Prostate gland (tissue), 2 donors: Measurements from ENCODE around the gene STYXL2. TPM values are rescaled to one million over a fixed set of nuclear protein-coding genes. Genes with fewer than 3 reads are reported as not detected.

Source experiments
- DNase-seq: peaks from one replicate; pipeline ENCODE4 v3.0.0-alpha.2; 2019; ENCODE audit warnings: low spot score
- H3K27ac ChIP-seq, 2 donors: fragments of 200-600 bp; sonication (generic); 2 replicates each; pipeline ENCODE4 v1.5.1; 2017 to 2019
- H3K27me3 ChIP-seq: fragments of 200-600 bp; sonication (generic); replicated peaks from 2 replicates; pipeline ENCODE4 v1.5.1; 2019; ENCODE audit not compliant: insufficient read depth
- H3K36me3 ChIP-seq, 2 donors: fragments of 200-600 bp; sonication (generic); 1 replicate in 1 of 2; 2 replicates in 1 of 2; pipeline versions ENCODE4 v1.5.1 to v1.8.1; 2017 to 2019
- H3K4me1 ChIP-seq: fragments of 200-600 bp; sonication (generic); replicated peaks from 2 replicates; pipeline ENCODE4 v1.5.1; 2019
- H3K4me3 ChIP-seq, 2 donors: fragments of 200-600 bp; sonication (generic); 2 replicates each; pipeline ENCODE4 v1.5.1; 2017 to 2019
- H3K9me3 ChIP-seq: fragments of 200-600 bp; sonication (generic); 2 replicates; pipeline ENCODE4 v1.5.1; 2017
- CTCF ChIP-seq, 4 experiments: fragments of 200-600 bp in 2 of 4; fragments of 450-650 bp in 2 of 4; sonication (generic) in 2 of 4; IDR thresholded peaks; 1 replicate in 3 of 4; 2 replicates in 1 of 4; pipeline ENCODE4 v1.5.1; 2016 to 2019; ENCODE audit warnings: antibody characterized with exemption in 4 of 4, mild to moderate bottlenecking in 2 of 4, moderate library complexity in 2 of 4
- POLR2A ChIP-seq: fragments of 450-650 bp; IDR thresholded peaks from one replicate; pipeline ENCODE4 v1.6.1; 2016; ENCODE audit warnings: antibody characterized with exemption, mild to moderate bottlenecking
- POLR2AphosphoS5 ChIP-seq: sonication (generic); formaldehyde crosslinking; IDR thresholded peaks from one replicate; pipeline ENCODE4 v1.6.1; 2017; ENCODE audit warnings: antibody characterized with exemption
- WGBS: methylation state at CpG from one replicate; pipeline ENCODE4 v1.1.5; 2018; 5-methylcytosine and 5-hydroxymethylcytosine counted together
- intact Hi-C: fragments of 100-400 bp; cut with DNase I; formaldehyde crosslinking; loops from one replicate; pipeline ENCODE4 v1.14.2; 2022
- total RNA-seq, 2 donors: library from RNA; depleted of rRNA; stranded (reverse); fragments of >200 nt; gene quantifications; one replicate each; pipeline ENCODE4 v1.1.0, GENCODE V29; 2016

The STYXL2 gene
- total RNA-seq, 2 donors from 2014 or later: 0.34 to 1.5 TPM

- no peaks in the 10 kb centered on the region for H3K4me1 ChIP-seq
- 41% methylated on average over 1 of the region's 1 CpG for WGBS
- DNase-seq: no peak
Observed at GRCh38 chr1:167059809-167060107, 34.1 kb upstream of the STYXL2 start.

GRCh38 chr1:167060141-167061072 is 33.5 kb upstream of the STYXL2 start:
- Histone ChIP-seq H3K4me1 (no peaks in the 10 kb centered on the region), H3K4me3 (no peak overlapping the region), H3K27ac (no peak overlapping the region), H3K36me3 (no peaks in the 10 kb centered on the region), H3K9me3 (no peaks in the 10 kb centered on the region), H3K27me3 (no peaks in the 10 kb centered on the region)
- TF ChIP-seq POLR2A (no peak), CTCF (IDR thresholded peaks at IDR 0.05) (no peak), POLR2AphosphoS5 (no peak)
- WGBS: 79% methylated on average over 10 of the region's 10 CpGs
- DNase-seq: no peak
- intact Hi-C loops: no loop called here

More at GRCh38 chr1:167059809-167060107, 34.1 kb upstream of the STYXL2 start:
- H3K27me3 ChIP-seq: no peaks in the 10 kb centered on the region
- H3K27ac ChIP-seq: no peak overlapping the region
- TF ChIP-seq POLR2AphosphoS5 (no peak), POLR2A (no peak), CTCF (IDR thresholded peaks at IDR 0.05) (no peak)
- no peaks in the 10 kb centered on the region for H3K36me3 ChIP-seq
- no peaks in the 10 kb centered on the region for H3K9me3 ChIP-seq
- H3K4me3 ChIP-seq: no peak overlapping the region
- intact Hi-C loops: loop anchor here (1.0 kb wide), 1 partner anchor 175 kb away; no protein-coding TSS in a partner anchor

DNA sequence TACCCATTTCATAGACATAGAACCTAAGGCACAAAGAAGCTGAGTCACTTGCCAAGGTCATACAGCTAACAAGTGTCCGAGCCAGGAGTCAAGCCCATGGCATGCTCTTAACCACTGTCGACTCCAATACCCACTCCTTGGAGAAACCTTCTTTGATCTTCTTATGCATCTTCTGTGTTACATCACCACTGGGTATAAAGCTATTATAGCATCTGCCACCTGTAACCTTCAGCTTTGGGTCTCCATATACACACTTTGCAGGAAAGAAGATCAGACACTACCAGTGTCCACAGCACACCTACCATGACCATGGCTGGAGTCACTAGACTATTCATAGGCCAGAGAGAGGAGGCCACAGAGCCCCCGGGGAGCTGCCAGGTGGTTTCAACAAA is 32.8 kb upstream of the STYXL2 start:
- TF ChIP-seq CTCF (IDR thresholded peaks at IDR 0.05): no peak
- no peak for TF ChIP-seq POLR2AphosphoS5
- no peak for TF ChIP-seq POLR2A
- Histone ChIP-seq H3K27ac (no peak overlapping the region), H3K4me3 (no peak overlapping the region), H3K4me1 (no peaks in the 10 kb centered on the region), H3K9me3 (no peaks in the 10 kb centered on the region), H3K36me3 (no peaks in the 10 kb centered on the region), H3K27me3 (no peaks in the 10 kb centered on the region)
- 86% methylated on average over 3 of the region's 3 CpGs for WGBS
- intact Hi-C loops: no loop called here
- no peak for DNase-seq

GRCh38 chr1:167064621-167065020 is 29.3 kb upstream of the STYXL2 start:
- 79% methylated on average over 9 of the region's 9 CpGs for WGBS
- TF ChIP-seq POLR2AphosphoS5 (no peak), POLR2A (no peak), CTCF (IDR thresholded peaks at IDR 0.05) (no peak)
- intact Hi-C loops: loop anchor here (5.0 kb wide), 2 partner anchors 468 to 488 kb away; partner anchors contain the start of gene CREG1

GRCh38 chr1:167065471-167065870 is 28.4 kb upstream of the STYXL2 start:
- Histone ChIP-seq H3K4me3 (no peak overlapping the region), H3K36me3 (no peaks in the 10 kb centered on the region), H3K27me3 (no peaks in the 10 kb centered on the region), H3K9me3 (no peaks in the 10 kb centered on the region), H3K4me1 (no peaks in the 10 kb centered on the region), H3K27ac (no peak overlapping the region)
- WGBS: 86% methylated on average over 8 of the region's 8 CpGs
- no peak for TF ChIP-seq CTCF (IDR thresholded peaks at IDR 0.05)
- TF ChIP-seq POLR2AphosphoS5: no peak
- no peak for TF ChIP-seq POLR2A
- intact Hi-C loops: loop anchor here (5.0 kb wide), 2 partner anchors 467 to 487 kb away; partner anchors contain the start of gene CREG1
- DNase-seq: no peak

More at GRCh38 chr1:167064621-167065020, 29.3 kb upstream of the STYXL2 start:
- no peaks in the 10 kb centered on the region for H3K4me1 ChIP-seq
- H3K9me3 ChIP-seq: no peaks in the 10 kb centered on the region
- no peak overlapping the region for H3K27ac ChIP-seq
- no peaks in the 10 kb centered on the region for H3K27me3 ChIP-seq
- no peak for DNase-seq
- H3K4me3 ChIP-seq: no peak overlapping the region
- H3K36me3 ChIP-seq: no peaks in the 10 kb centered on the region
